Measurements from ENCODE around the gene CLEC11A.

CLEC11A gene

DNA sequence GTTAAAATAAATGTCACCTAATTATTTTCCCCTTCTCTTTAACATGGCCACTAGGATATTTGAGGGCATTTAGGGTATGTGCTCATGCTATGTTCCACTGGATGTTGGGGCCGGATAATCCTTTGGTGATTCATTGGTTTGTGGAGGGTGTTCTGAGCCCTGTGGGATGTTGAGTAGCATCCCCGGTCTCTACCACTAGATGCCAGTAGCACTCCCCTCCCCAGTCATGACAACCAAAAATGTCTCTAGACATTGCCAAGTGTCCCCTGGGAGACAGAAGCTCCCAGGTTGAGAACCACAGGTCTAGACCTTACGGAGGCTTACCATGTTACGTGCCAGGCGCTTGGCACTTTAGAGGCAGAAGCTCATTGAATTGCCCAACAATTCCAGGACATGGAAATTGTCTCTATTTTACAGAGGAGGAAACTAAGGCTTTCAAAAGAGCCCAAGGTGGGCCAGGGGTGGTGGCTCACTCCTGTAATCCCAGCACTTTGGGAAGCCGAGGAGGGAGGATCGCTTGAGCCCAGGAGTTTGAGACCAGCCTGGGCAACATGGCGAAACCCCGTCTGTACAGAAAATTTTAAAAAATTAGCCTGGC is 17.6 kb upstream of the CLEC11A start:
- peak; percentile 79 for DNase-seq (ENCODE audit: low read depth)

- no peak for DNase-seq (ENCODE audit: low read depth)
These were observed 16.8 kb upstream of the CLEC11A start for GRCh38 chr19:50706387-50706786.

DNA sequence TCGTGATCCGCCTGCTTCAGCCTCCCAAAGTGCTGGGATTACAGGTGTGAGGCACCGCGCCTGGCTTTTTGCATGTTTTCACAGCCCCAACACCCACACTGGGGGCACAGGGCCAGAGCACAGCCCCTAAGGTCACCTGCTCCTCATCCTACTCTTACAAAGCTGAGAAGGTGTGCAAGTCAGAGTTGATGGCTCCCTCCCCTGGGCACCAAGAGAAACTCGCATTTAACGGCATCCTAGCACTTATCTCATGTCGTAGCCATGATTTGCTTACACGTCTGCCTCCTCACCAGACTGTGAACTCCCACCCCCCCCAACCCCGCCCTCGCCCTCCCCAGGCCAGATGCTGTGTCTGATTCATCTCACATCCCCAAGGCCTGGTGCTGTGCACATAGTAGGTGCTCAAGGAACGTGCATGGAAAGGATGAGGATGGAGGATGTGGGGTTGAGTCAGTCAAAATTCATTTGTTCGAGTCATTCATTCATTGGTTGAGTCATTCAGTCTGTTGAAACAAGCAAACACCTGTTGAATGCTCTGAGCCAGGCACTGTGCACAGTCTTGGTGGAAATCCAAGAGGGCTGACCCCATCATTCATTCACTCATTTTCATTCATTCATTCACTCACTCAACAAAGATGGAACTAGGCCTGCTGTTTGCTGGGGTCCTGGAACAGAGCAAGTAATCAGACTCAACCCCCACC is 14.8 kb upstream of the CLEC11A start:
- DNase-seq (ENCODE audit: low read depth), result no peak

GRCh38 chr19:50710094-50710493 is 13.1 kb upstream of the CLEC11A start:
- no peak for DNase-seq (ENCODE audit: low read depth)

GRCh38 chr19:50710612-50711011 is 12.6 kb upstream of the CLEC11A start:
- no peak for DNase-seq (ENCODE audit: low read depth)

DNA sequence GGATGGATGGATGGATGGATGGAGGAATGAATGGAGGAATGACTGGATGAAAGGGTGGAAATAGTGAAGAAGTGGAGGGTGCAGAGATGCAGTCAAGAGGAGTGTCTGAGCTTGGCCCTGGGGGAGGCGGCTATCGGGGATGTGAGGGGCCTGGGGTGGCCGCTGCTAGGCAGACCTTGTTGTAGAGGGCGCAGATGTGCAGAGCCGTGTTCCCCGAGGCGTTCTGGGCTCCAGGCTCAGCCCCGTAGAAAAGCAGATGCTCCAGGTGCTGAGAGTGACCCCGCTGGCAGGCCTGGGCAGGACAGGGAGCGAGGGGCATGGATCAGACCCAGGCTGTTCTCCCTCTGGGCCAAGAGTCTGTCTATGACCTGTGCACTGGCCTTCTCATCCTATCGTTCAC is 12.0 kb upstream of the CLEC11A start:
- no peak for DNase-seq (ENCODE audit: low read depth)

GRCh38 chr19:50711805-50712204 is 11.4 kb upstream of the CLEC11A start:
- no peak for DNase-seq (ENCODE audit: low read depth)

DNA sequence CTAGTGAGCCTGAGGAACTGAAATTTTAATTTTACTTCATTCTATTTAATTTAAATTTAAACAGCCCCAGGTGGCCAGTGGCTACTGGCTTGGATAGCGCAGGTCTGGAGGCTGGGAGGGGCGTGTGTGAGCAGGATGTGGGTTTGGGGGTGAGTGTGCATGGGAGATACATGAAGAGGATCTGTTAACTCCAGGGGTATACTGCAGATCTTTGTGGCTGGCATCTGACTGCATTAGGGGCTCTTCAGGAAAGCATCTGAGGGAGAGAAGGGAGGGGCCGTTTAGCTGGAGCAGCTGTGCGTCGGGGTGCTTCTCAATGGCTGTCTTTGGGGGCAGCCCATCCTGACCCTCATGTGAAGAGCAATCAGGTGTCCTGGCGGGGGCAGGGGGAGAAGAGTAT is 10.3 kb upstream of the CLEC11A start:
- DNase-seq (ENCODE audit: low read depth), result no peak

DNA sequence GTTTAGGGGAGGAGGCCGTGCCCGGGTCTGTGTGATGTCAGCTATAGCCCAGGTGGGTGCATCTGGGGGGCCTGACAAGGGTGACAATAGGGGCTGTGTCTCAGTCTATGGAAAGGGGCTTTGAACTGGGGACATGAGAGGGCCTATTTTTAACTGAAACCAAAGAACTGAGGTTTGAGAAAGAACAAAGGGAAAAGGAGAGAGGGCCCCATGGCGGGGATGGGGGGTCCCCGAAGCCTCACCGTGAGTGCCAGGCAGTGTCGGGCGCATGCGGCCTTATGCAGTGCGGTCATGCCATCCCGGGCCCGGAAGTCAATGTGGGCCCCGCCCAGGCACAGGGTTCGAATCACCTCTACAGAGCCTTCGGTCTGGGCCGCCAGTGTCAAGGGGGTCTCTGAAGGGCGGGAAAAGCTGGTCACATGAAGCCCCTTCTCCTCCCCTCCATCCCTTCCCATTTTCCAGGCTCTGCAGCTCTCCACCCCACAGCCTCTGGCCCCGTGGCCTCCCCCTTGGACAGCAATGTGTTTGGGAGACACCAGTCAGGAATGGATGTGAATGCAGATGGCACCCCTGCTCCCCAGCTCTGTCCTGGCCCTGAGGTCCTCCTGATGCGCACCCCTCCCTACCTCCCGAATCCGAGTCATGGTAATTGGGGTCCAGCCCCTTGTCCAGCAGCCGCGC is 9.5 kb upstream of the CLEC11A start:
- no peak for DNase-seq (ENCODE audit: low read depth)

DNA sequence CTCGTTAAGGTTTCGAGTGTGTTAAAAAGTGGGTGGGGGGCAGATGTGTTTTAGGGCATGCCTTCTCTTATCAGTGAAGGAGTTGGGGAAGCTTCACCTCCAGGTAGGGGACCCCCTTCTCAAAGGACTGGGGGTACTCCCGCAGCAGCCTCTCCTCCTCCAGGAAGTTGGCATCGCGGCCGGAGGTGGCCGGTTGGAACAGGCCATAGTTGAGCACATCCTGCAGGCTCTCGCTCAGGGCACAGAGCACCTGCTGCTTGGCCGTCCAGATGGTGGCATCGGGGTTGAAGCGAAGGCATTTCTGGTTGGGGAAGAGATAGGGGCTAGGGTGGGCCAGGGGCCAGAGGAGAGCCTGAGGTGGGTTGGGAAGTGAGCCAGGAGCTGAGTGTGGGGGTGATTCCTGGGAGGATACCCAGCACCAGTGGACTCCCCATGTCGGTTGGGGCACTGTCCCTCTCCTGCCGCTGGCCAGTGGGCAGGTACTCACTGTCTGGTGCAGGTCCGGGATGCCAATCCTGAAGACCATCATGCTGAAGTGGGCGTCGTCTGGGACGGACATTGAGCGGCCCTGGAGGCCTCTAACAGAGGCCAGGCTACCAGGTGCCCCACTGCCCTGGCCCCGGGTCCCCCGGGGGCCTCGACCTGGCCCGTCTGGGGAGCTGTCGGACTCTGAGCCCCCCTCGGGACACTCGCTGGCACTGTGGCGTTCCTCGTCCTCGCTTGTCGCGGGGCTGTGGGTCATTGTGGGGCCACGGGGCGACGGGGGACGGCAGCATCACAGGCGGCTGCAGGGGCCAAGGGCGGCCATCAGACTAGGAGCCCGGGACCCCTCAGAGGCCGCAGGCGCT is 6.8 kb upstream of the CLEC11A start:
- DNase-seq (ENCODE audit: low read depth), result no peak

DNA sequence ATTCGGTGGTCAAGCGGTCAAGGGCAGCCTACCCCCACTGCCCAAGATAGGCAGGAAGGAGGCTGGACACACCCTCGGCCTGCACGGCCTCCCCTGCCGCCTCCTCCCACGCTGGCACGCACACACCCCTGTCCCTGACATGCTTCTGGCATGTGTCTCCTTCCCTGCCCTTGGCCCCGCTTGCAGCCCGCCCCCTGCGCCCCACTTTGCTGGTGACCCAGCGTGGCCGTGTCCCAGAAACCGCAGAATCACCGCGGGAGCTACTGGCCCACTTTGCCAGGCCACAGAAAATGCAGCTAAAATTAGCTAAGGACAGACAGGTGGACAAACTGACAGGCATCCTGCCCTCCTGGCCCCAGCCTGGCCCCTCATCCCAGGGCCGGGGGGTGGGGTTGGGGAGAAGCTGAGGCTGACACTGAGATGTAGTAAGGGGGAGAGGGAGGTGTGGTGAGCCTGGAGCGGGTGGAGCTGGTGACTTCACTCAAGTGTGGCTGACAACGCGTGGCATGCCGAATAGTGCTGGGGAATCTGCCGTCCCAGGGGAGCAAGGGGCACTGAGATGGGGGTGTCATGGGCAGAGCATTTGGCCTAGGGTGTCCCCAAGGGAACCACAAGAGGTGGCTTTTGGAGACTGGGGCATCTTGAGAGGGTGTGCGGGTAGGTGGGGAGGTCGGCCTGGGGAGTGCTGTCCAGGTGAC is 6.0 kb upstream of the CLEC11A start:
- DNase-seq (ENCODE audit: low read depth), result no peak

DNA sequence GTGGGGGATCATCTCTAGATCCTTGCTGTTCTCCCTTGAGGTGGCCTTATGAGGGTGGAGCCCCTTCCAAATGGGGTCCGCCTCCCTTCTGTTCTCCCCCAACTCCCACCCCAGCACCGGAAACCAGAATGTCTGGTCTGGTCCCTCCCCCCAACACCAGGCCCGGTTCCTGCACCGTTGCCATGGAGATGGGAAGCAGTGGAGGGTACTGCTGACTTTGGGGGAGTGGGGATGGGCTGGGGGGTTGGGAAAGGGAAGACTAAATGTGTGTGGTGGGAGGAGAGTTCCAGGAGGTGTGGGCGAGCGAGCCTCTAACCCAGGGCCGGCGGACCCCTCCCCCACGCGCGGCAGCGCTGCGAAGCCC is 5.3 kb upstream of the CLEC11A start:
- no peak for DNase-seq (ENCODE audit: low read depth)

DNA sequence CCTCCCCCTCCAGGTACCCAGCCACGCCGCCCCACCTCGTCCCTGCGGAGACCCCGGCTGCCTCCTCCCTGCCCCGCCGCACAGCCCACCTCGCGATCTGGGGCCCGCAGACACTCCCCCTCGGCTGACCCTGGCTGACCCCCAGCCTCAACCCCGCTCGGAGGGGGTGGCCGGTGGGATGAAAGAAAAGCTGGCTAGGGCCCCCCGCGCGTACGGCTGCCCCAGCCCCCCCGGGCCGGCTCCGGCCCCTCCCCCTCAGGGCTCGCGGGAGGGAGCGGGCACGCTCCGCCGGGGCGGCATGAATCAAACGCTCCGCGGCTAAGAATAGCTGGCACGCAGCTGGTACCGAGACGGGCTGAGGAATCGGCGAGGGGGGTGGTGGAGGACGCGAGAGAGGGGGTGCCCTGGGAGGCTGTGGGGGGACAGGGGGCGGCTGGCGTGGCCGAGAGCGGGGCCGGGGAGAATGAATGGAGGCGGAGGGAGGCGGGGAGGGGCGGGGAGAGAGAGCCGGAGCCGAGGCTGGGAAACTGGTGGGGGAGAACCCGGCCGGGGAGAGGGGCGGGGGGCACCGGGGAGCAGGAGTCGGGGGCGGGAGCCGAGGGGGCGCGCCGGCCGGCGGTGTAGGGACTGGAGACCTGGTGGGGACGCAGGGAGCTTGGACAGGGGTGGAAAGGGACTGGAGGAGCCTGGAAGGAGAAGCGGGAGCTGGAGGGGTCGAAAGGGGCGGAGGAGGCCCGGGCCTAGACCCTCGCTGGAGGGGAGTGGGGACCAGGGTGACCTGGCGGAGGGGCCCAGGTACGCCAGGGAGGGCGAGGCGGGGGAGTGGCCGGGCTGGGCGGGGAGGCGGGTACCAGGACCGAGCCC is 4.7 kb upstream of the CLEC11A start:
- no peak for DNase-seq (ENCODE audit: low read depth)

DNA sequence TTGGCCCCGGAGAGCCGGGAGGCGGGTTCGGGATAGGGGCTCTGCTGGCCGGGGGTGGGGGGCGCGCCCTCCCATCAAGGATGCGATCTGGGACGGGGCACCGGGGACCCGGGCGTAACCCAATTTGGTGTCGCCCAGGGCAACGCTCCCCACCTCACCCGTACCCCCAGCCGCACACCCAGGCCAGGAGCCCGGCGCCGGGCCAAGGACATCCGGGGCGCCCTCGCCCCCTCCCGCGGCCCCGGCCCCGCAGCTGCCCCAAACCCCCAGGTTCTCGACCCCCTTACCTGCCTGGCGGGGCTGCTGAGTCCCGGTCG is 4.1 kb upstream of the CLEC11A start:
- DNase-seq (ENCODE audit: low read depth), result no peak

DNA sequence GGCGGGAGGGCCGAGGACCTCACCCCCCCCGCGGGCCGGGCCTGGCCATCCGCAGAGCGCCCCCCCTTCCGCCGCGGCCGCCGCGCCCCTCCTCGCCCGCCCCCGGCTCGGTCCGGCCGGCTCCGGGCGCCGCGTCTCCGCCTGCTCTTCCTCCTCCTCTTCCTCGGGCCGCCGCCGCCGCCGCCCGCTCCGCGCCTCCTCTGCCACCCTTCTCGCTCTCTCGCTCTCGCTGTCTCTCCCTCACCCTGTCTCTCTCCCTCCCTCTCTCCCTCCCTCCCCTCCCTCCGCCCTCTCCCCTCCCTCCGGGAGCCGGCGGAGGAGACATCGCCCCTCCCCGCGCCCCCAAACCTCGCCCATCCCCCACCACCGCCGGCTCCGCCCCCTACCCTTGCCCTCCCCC is 3.6 kb upstream of the CLEC11A start, which contains the start of gene SHANK1:
Gene SHANK1 (minus strand): TSS at position 237 of the 400 bp plus-strand sequence. CDS start 2,883 bp downstream, outside the sequence.
- no peak for DNase-seq (ENCODE audit: low read depth)

DNA sequence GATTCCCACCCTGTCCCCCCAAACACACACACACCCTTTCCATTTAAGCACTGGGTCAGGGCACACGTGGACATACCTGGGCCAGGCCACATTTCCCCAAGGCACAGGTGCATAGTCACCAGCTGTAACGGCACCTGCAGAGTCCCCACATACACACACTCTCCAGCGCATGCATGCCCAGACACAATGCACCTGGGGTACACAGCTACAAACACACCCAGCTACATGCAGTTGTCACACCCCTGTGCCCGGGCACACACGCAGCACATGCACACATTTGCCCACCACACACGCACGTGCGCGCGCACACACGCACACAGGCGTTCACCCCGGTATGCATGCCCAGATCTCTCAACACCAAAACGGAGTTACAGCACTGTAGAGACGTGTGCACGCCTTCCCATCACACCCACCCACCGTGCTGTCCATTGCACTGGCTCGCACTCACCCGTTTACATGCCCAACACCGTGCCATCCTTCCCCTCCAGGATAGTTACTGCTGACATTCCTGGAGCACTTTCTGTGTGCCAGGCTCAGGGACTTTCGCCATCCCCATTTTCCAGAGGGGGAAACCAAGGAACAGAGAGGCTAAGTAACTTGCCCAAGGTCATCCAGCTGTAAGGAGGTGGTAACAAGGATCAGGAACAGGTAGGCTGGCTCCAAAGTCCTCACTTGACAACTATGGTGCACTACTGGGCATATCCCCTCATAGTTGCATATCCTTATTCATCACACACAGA is 2.8 kb upstream of the CLEC11A start:
- DNase-seq (ENCODE audit: low read depth), result no peak

- no peak for DNase-seq (ENCODE audit: low read depth)
These were observed 2.2 kb upstream of the CLEC11A start for GRCh38 chr19:50720921-50721381.

DNA sequence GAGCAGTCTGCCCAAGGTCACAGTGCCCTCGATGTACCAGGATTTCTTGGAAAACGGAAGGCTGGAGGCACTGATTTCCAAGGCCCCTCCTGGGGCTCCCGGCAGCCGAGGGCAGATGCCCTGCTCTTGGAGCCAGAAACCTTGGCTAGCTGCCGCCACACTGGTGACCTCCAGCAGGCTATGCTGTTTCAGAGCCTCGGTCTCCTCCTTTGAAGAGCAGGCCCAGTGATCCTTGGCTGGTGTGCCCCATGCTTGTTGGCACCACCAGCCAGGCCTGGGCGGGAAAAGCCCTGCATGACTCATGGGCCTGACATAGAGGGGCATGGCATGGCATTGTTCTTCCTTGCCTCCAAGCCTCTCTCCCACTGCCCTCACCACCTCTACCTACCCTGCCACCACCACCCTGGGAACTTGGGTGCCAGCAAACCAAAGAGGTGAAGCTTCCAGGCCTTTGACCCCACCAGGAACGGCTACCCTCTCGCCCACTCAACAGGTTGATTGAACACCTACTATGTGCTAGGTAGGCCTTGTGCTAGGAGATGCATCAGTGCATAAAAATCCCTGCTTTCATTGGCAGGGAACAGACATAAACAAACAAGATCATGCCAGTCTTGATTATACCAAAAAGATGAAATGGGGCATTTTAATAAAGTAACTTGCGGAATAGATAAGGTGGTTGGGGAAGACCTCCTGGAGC is 1.6 kb upstream of the CLEC11A start:
- no peak for DNase-seq (ENCODE audit: low read depth)

DNA sequence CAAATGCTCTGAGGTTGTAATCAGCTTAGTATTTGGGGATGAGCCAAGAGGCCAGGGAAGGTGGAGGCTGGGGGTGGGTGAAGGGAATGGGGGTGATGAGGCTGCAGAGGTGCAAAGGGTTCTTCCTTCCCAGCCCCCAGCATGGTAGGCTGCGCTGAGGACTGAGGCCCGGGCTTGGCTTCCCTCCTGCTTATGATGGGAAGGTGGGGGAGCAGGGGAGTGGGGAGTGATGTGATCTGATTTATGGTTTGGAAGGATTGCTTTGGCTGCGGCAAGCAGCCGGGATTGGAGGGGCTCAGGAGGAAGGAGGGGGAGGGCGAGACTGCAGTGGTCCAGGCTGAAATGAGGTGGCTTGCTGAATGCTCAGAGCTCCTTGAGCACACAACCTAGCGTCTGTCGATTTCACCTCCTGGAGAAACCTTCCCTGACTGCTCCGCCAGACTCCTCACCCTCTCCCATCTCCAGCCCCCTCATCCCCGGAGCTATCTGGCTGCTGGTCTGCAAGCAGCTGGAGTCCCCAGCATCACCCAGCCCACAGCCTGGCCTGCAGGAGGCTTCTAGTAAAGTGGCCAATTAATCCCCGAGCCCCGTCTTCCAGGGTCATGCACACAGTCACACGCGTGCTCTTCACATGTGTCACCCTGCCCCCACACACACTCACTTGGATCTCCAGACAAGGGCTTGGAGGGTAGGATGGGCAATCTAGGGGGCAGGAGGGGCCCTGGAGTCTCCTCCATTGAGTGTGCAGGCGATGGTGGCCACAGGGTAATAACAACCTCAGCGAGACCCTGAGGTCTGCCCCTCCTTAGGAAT is 757 bp upstream of the CLEC11A start:
- DNase-seq (ENCODE audit: low read depth), result no peak
